ENCODE measurements around the gene HOXB7. TPM values are rescaled to one million over a fixed set of nuclear protein-coding genes. Genes with fewer than 3 reads are reported as not detected.

HOXB7 gene
- total and polyA plus RNA-seq, 7 donors, result 1.1 to 67.3 (median 6.6) TPM

DNA sequence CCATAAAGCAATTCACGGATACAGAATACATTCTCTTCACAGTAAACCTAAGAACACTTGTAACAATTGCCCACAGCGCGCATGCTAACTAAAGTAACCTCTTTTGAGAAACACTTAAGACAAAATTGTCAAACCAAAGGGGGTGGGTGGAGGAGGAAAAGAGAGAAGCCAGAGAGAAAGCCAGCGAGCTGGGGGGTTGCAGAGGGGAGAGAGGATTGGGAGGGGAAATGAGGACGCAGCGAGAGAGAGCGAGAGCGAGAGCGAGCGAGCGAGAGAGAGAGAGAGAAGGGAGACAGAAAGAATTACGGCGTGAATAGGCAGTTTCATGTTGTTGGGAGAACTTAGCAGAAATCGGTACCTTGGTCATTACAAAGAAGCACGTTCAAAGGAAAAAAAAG lies 1.6 kb upstream of the HOXB7 start:
- DNase-seq, result no peak
- H3K27ac ChIP-seq, result peak overlapping the region in 3 of 4 donors; percentile 70 to 81 (median 70)
- H3K27me3 ChIP-seq, result peaks cover 55 to 90% (median 62%) of the 10 kb centered on the region in 3 donors
- H3K36me3 ChIP-seq, result peaks cover 0 to under 1% (median under 1%) of the 10 kb centered on the region in 4 donors
- H3K4me1 ChIP-seq, result peaks cover 0 to 58% (median 44%) of the 10 kb centered on the region in 4 donors
- TF ChIP-seq POLR2A (IDR thresholded peaks at IDR 0.05), result no peak
- 2 to 4% methylated on average over 15 of the region's 15 CpGs for WGBS, 2 donors
- H3K4me3 ChIP-seq, result peak overlapping the region in 3 of 4 donors; percentile 30 to 59 (median 41)
- intact Hi-C loops (cut with DNase I), result loop anchor here (10.0 kb wide), 2 partner anchors 382 to 588 kb away; partner anchors contain the start of gene IGF2BP1
- no peaks in the 10 kb centered on the region for H3K9me3 ChIP-seq

DNA sequence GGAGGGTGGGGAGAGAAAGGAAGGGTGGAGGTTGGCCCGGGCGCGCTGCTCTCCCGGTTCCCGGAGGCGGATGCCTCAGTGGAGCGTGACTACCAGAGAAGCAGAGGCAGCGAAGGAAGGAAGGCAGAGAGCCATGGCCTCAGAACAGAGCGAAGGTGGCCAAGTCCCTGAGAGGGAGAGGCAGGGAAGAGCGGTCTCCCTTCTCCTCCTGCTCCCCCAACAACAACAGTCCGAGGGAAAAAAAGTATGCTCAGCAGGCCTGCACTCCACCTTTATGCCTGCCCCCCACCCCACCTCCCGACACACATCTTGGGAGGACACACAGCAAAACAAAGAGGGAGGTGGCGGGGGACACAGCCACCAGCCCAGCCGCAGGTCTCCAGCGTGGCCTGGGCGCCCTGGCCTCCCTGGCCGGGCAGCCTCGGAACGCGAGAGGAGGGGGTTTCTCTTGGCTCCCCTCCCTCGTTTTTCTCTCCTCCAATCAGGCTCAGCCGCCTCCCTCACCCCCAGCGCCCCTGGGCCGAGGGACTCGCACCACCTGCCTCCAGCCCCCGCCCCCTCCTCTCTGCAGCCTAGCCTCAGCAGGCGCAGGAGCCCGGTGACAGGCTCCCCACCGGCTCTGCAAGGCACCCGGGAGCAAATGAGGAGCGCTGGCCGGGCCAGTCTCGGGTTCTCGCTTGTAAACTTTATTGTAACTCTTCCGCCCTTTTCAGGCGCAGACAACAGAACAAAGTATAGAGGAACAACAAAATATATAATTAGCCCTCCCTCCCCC lies 1.1 kb upstream of the HOXB7 start:
- Histone ChIP-seq H3K27ac (peak overlapping the region in 3 of 4 donors; percentile 70 to 81 (median 70)), H3K4me1 (peaks cover 0 to 58% (median 43%) of the 10 kb centered on the region in 4 donors), H3K36me3 (peaks cover 0 to 7% (median 3%) of the 10 kb centered on the region in 4 donors), H3K9me3 (no peaks in the 10 kb centered on the region), H3K27me3 (peaks cover 53 to 84% (median 56%) of the 10 kb centered on the region in 3 donors), H3K4me3 (peak overlapping the region; percentile 48 to 61 (median 56))
- 2 to 7% methylated on average over 36 of the region's 36 CpGs for WGBS, 2 donors
- TF ChIP-seq EP300 (IDR thresholded peaks at IDR 0.05) (no peak), POLR2AphosphoS5 (IDR thresholded peaks at IDR 0.05) (peak in 1 of 4 donors; percentile 6)
- intact Hi-C loops (cut with DNase I), result loop anchor here (10.0 kb wide), 2 partner anchors 383 to 587 kb away; partner anchors contain the start of gene IGF2BP1
- no peak for DNase-seq

DNA sequence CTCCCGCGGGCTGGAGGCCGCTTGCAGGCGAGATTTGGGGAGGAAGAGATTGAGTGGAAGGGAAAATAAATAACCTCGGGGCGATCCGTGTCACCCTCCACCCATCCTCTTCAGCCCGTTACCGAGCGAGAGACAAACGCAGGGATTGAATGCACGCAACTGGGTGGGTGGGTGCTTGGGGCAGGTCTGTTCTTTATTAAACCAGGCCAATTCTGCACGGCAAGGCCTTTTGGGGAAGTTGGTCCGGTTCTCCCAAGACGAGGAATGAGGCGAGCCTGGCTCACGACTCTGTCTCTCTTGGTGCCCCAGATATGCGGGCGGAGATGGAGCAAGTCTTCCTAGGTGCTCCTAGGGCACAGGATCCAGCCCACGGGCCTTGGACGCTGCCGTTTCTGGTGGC lies 396 bp upstream of the HOXB7 start:
- peaks cover 0 to 13% (median 6%) of the 10 kb centered on the region in 4 donors for H3K36me3 ChIP-seq
- TF ChIP-seq POLR2A (IDR thresholded peaks at IDR 0.05), result no peak
- TF ChIP-seq, protein P1, sequence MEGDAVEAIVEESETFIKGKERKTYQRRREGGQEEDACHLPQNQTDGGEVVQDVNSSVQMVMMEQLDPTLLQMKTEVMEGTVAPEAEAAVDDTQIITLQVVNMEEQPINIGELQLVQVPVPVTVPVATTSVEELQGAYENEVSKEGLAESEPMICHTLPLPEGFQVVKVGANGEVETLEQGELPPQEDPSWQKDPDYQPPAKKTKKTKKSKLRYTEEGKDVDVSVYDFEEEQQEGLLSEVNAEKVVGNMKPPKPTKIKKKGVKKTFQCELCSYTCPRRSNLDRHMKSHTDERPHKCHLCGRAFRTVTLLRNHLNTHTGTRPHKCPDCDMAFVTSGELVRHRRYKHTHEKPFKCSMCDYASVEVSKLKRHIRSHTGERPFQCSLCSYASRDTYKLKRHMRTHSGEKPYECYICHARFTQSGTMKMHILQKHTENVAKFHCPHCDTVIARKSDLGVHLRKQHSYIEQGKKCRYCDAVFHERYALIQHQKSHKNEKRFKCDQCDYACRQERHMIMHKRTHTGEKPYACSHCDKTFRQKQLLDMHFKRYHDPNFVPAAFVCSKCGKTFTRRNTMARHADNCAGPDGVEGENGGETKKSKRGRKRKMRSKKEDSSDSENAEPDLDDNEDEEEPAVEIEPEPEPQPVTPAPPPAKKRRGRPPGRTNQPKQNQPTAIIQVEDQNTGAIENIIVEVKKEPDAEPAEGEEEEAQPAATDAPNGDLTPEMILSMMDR (IDR thresholded peaks at IDR 0.05), result no peak
- TF ChIP-seq POLR2AphosphoS5 (IDR thresholded peaks at IDR 0.05), result no peak
- no peak for TF ChIP-seq EP300 (IDR thresholded peaks at IDR 0.05)
- intact Hi-C loops (cut with DNase I), result loop anchor here (10.0 kb wide), 2 partner anchors 384 to 586 kb away; partner anchors contain the start of gene IGF2BP1
- 0 to 1% methylated on average over 22 of the region's 22 CpGs for WGBS, 2 donors
- peaks cover 46 to 78% (median 49%) of the 10 kb centered on the region in 3 donors for H3K27me3 ChIP-seq
- H3K4me1 ChIP-seq, result peaks cover 0 to 58% (median 43%) of the 10 kb centered on the region in 4 donors
- no peaks in the 10 kb centered on the region for H3K9me3 ChIP-seq
- DNase-seq, result no peak
- H3K27ac ChIP-seq, result peak overlapping the region; percentile 15 to 81 (median 70)
- peak overlapping the region; percentile 48 to 61 (median 56) for H3K4me3 ChIP-seq

DNA sequence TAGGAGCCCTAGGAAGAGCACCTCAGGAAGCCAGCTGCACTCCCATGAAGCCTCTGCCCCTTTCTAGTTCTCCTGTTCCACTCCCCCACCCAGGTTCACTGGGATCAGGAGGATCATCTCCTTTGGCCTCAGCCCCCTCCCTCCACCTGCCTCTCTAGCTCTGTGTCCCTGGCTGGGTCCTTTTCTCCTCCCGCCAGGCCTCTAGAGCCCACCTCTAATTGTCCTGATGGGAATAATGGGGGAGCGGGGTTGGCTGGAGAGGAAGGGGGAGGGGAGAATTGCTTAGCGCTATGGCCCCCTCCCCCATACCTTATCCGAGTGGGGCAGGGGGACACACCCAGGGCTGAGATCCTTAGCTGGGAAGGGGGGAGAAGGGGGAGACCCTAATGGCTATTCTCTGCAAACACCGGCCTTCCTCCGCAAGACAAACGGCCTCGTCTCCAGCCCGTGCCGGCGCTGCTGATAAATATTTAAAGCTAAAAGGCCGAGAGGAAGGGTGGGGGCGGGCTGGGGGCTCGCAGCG lies 997 bp downstream of the HOXB7 start:
- H3K27me3 ChIP-seq, result peaks cover 34 to 64% (median 36%) of the 10 kb centered on the region in 3 donors
- 2 to 8% methylated on average over 15 of the region's 15 CpGs for WGBS, 2 donors
- H3K9me3 ChIP-seq, result no peaks in the 10 kb centered on the region
- H3K27ac ChIP-seq, result peak overlapping the region in 3 of 4 donors; percentile 70 to 81 (median 70)
- peaks cover 0 to 58% (median 43%) of the 10 kb centered on the region in 4 donors for H3K4me1 ChIP-seq
- no peak for TF ChIP-seq POLR2A (IDR thresholded peaks at IDR 0.05)
- no peak for TF ChIP-seq EP300 (IDR thresholded peaks at IDR 0.05)
- TF ChIP-seq POLR2AphosphoS5 (IDR thresholded peaks at IDR 0.05), result no peak
- TF ChIP-seq, protein P1 (IDR thresholded peaks at IDR 0.05), result no peak
- peaks cover 0 to 26% (median 7%) of the 10 kb centered on the region in 4 donors for H3K36me3 ChIP-seq
- no peak for DNase-seq
- peak overlapping the region; percentile 48 to 61 (median 56) for H3K4me3 ChIP-seq
- intact Hi-C loops (cut with DNase I), result loop anchor here (10.0 kb wide), 2 partner anchors 385 to 585 kb away; partner anchors contain the start of gene IGF2BP1

DNA sequence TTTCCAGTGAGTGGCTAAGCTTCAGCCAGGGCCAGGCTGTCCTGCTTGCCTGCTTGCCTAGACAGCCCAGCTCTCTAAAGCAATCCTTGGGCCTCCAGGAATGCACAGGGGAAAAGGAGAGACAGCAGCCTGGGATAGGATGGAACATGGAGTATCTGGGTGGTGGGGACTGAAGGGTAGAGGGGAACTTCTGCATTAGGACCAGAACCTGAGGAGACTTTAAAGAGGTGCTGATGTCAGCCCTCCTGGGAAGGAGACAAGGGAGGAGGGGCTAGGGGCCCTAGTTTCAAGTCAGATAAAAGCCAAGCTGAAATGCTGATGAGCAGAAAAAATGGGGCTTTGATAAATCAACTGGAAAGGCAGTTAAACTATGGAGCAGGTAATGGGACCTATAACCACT lies 1.8 kb downstream of the HOXB7 start:
- H3K4me3 ChIP-seq, result no peak overlapping the region
- DNase-seq, result no peak
- H3K9me3 ChIP-seq, result no peaks in the 10 kb centered on the region
- H3K27me3 ChIP-seq, result peaks cover 26 to 56% (median 28%) of the 10 kb centered on the region in 3 donors
- H3K36me3 ChIP-seq, result peaks cover 0 to 34% (median 7%) of the 10 kb centered on the region in 4 donors
- intact Hi-C loops (cut with DNase I), result no loop called here
- H3K4me1 ChIP-seq, result peaks cover 0 to 53% (median 38%) of the 10 kb centered on the region in 4 donors
- H3K27ac ChIP-seq, result no peak overlapping the region
- TF ChIP-seq, protein P1 (IDR thresholded peaks at IDR 0.05), result no peak
- no peak for TF ChIP-seq EP300 (IDR thresholded peaks at IDR 0.05)
- no peak for TF ChIP-seq POLR2AphosphoS5 (IDR thresholded peaks at IDR 0.05)
- no peak for TF ChIP-seq POLR2A (IDR thresholded peaks at IDR 0.05)

Measured in sigmoid colon (tissue), 7 donors.